GM18520 (cell line): ENCODE results near the gene SHROOM3.
A peak's percentile ranks its signal among the peaks of the same experiment; 100 is the strongest.

Experiments used
- ATAC-seq: cut with Tn5 transposase; IDR thresholded peaks from one replicate; pipeline ENCODE4 v1.9.1; 2021; ENCODE audit not compliant: unreplicated experiment

SHROOM3 gene

GRCh38 chr4:76687746-76688448 is 252.9 kb downstream of the SHROOM3 start:
- ATAC-seq = no peak

- ATAC-seq = no peak
Observed at GRCh38 chr4:76688619-76689144, 253.7 kb downstream of the SHROOM3 start.

- ATAC-seq = peak; percentile 24
Observed at GRCh38 chr4:76689145-76689817, 254.3 kb downstream of the SHROOM3 start.

GRCh38 chr4:76690011-76690905 is 255.2 kb downstream of the SHROOM3 start:
- ATAC-seq = no peak

- ATAC-seq = no peak
Observed at GRCh38 chr4:76690906-76691275, 255.9 kb downstream of the SHROOM3 start.

GRCh38 chr4:76691807-76692582 is 257.0 kb downstream of the SHROOM3 start:
- no peak for ATAC-seq

GRCh38 chr4:76692761-76693160 is 257.7 kb downstream of the SHROOM3 start:
- ATAC-seq = no peak

- ATAC-seq = no peak
Observed at GRCh38 chr4:76694056-76694455, 259.0 kb downstream of the SHROOM3 start.

GRCh38 chr4:76696109-76696508 is 261.1 kb downstream of the SHROOM3 start:
- ATAC-seq = no peak

GRCh38 chr4:76697129-76697803 is 262.2 kb downstream of the SHROOM3 start:
- ATAC-seq = peak; percentile 73

- no peak for ATAC-seq
Observed at GRCh38 chr4:76698141-76698540, 263.1 kb downstream of the SHROOM3 start.

- no peak for ATAC-seq
Observed at GRCh38 chr4:76699751-76700310, 264.8 kb downstream of the SHROOM3 start.

GRCh38 chr4:76702440-76703122 is 267.6 kb downstream of the SHROOM3 start:
- ATAC-seq = no peak

- no peak for ATAC-seq
Observed at GRCh38 chr4:76703123-76703490, 268.1 kb downstream of the SHROOM3 start.

GRCh38 chr4:76703676-76704075 is 268.6 kb downstream of the SHROOM3 start:
- no peak for ATAC-seq

- ATAC-seq = no peak
Observed at GRCh38 chr4:76704133-76704881, 269.3 kb downstream of the SHROOM3 start.

- no peak for ATAC-seq
Observed at GRCh38 chr4:76705472-76705871, 270.4 kb downstream of the SHROOM3 start.

GRCh38 chr4:76706581-76706980 is 271.6 kb downstream of the SHROOM3 start:
- no peak for ATAC-seq
